ENCODE results near the gene CACNA1C.

CACNA1C gene

GRCh38 chr12:2401040-2401439 lies 348.3 kb downstream of the CACNA1C start:
- no peak for DNase-seq

DNA sequence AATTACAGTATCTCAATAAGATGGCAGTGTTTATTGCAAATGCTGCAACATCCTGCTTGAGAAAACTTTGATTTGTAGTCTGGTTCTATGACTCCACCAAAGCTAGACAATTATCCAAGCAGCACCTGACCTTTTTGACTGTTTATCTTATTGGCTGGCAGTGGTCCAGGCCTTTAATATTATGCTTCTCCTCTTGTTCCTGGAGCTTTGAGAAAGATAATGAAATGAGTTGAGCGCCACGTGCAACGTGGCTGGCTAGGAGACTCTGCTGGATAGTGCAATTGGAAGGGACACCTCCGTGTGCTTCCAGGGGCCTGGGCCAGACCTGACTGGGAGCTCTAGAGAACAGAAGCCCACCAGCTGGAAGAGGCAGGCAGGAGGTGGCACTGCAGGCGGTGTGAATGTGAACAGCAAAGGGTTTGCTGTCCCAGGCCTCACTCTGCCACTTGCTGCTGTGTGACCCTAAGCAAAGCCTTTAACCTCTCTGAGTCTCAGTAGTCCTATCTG lies 349.3 kb downstream of the CACNA1C start:
- DNase-seq = no peak

GRCh38 chr12:2403221-2403976 lies 350.6 kb downstream of the CACNA1C start:
- no peak for DNase-seq

GRCh38 chr12:2405039-2405438 lies 352.3 kb downstream of the CACNA1C start:
- no peak for DNase-seq

GRCh38 chr12:2406903-2407302 lies 354.1 kb downstream of the CACNA1C start:
- DNase-seq = no peak

- DNase-seq = no peak
Measured at GRCh38 chr12:2408262-2408661, 355.5 kb downstream of the CACNA1C start.

DNA sequence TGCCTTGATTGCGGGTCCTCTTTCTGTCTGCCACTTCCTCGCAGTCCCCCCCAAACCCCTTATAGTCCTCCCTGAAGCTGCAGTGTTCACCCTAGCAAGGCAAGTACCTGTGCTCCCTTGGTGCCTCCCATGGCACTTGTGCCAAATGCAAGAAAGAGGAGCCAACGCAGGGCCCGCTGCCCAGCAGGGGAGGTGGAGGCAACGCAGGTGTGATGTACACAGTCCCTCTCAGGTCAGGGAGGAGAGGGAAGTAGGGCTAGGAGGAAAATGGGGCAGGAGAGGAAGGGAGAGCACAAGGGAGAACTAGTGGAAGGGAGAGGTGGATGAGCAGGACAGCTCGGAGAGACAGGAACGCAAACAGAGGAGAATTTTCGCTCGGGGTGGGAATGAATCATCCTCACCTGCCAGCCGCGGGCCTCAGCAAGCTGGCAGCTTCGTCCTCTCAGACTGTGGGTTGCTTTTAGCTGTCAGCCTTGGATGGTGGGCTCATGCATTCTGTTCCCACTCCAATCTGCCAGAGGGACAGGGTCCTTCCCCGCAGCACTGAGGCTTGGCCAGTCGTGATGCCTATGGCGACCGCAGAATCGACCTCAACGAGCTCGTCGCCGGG lies 357.0 kb downstream of the CACNA1C start:
- DNase-seq = no peak

- DNase-seq = no peak
Measured at GRCh38 chr12:2410496-2410895, 357.7 kb downstream of the CACNA1C start.

GRCh38 chr12:2411011-2411410 lies 358.2 kb downstream of the CACNA1C start:
- DNase-seq = no peak

- no peak for DNase-seq
Measured at GRCh38 chr12:2411616-2412304, 359.0 kb downstream of the CACNA1C start.

- DNase-seq = no peak
Measured at GRCh38 chr12:2412305-2412643, 359.5 kb downstream of the CACNA1C start.

DNA sequence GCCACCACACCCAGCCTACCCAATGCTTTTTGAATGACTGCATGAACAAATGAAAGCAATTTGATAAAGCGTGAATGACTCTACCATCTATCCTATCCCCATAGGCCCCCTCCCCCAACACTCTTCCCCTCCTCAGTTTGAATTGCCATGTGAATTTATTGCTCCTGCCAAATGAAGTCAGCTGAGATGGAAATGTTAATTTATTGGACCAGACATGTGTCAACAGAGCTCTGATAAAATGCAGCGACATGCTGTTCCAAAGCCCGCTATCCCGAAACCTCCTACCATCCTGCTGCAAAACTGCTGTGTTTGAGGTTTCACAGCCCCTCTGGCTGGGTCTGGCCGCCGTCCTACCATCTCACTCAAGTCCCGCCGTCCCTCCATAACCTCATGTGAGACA lies 360.5 kb downstream of the CACNA1C start:
- no peak for DNase-seq

- DNase-seq = no peak
Measured at GRCh38 chr12:2413999-2414792, 361.4 kb downstream of the CACNA1C start.

GRCh38 chr12:2414810-2415567 lies 362.2 kb downstream of the CACNA1C start:
- no peak for DNase-seq

DNA sequence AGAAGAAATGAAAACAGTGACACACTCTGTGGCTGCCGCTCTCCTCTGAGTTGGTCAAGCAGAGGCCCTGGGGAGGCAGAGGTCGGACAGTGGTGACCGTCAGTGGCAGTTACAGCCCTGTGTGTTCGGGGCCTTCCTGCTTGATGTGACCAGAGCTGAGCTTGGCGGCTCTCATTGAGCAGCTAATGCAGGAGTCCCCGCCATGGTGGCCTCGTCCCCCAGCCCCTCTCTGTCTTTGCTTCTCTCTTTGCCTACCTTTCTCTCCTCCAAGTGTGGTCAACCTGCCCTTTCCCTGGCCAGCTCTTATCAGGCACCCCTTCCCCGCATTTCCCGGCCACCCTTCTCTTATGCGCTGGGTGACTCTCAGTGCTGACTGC lies 362.8 kb downstream of the CACNA1C start:
- no peak for DNase-seq

DNA sequence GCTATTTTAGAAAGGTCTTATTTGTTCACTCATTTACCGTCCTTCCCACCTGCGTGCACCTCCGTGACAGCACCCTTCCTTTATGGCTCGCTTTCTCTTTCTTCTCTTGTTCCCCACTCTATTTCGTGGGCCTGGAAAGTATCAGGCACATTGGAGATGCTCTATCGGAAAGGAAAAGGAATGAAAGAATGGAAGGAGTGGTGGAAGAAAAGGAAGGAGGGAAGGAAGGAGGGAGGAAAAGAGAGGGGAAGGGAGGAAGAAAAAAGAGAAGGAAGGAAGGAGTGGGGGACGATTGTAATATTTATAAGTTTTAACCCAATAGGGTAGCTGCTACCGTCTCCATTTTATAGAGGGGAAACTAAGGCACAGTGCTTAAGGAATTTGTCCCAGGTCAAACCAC lies 363.4 kb downstream of the CACNA1C start:
- no peak for DNase-seq

GRCh38 chr12:2417481-2418160 lies 364.8 kb downstream of the CACNA1C start:
- no peak for DNase-seq

- DNase-seq = no peak
Measured at GRCh38 chr12:2418579-2418978, 365.8 kb downstream of the CACNA1C start.

DNA sequence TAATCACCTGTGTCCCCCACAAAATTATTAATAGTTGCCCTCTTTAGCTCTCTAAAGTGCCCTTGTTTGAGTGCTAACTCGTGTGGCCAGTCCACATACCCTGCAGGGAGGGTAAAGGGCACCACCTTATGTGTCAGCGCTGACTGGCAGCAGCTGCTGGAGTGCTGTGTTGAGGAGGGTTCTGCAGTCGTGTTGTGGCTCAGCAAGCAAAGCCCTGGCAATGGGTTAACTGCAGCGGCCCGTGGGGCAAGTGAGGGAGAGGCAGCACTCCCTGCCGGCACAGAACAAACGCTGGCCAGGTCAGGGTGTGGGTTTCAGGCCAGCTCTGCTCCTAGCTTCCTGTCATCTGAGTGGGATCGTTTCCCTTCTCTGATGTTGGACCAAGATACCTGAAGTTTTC lies 369.8 kb downstream of the CACNA1C start:
- DNase-seq = no peak

DNA sequence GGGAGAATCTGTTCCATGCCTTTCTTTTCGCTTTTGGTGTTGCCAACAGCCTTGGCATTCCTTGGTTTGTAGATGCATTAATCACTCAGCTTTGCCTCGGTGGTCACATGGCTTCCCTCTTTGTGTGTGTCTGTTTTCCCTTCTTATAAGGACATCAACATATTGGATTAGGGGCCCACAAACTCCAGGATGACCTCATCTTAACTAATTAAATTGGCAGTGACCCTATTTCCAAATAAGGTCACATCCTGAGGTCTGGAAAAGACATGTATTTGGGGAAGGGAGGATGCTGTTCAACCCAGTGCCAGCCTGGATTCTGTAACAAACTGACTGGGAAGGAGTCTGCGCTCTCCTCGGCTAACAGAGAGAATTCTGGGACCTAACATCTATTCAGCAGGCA lies 376.2 kb downstream of the CACNA1C start:
- DNase-seq = no peak

GRCh38 chr12:2431810-2432209 lies 379.0 kb downstream of the CACNA1C start:
- DNase-seq = no peak

- no peak for DNase-seq
Measured at GRCh38 chr12:2432856-2433255, 380.1 kb downstream of the CACNA1C start.
